ENCODE data around the gene VGLL4. TPM values are rescaled to one million over a fixed set of nuclear protein-coding genes. Genes with fewer than 3 reads are reported as not detected.
A peak's percentile ranks its signal among the peaks of the same experiment; 100 is the strongest.

VGLL4 gene
- total RNA-seq, 2 experiments from 2014 or later = 24.4 to 24.9 TPM

GRCh38 chr3:11555211-11555782 lies 88.4 kb downstream of the VGLL4 start:
- intact Hi-C loops (cut with DNase I, micrococcal nuclease) = loop anchor here in 1 of 2 experiments (5.0 kb wide), 1 partner anchor 87 kb away; the partner anchor contains the start of gene VGLL4
- Mint-ChIP-seq H3K27me3 (no peaks in the 10 kb centered on the region), H3K4me3 (no peak overlapping the region), H3K27ac (no peak overlapping the region), H3K9me3 (ENCODE audit: low read depth) (no peaks in the 10 kb centered on the region), H3K4me1 (peaks cover 8% of the 10 kb centered on the region), H3K36me3 (ENCODE audit: low read depth) (peaks cover 42% of the 10 kb centered on the region)
- DNase-seq (no peak), ATAC-seq (no peak)
- ChIA-PET POLR2A (no interaction called here), CTCF (interaction anchor here (0.8 to 1.4 kb wide), 2 partner anchors 10 to 46 kb away, joined by 3 to 5 read pairs; no protein-coding TSS in a partner anchor)

- Mint-ChIP-seq H3K36me3 (ENCODE audit: low read depth) (peaks cover 37% of the 10 kb centered on the region), H3K27ac (no peak overlapping the region), H3K27me3 (no peaks in the 10 kb centered on the region), H3K4me3 (no peak overlapping the region), H3K4me1 (peaks cover 8% of the 10 kb centered on the region), H3K9me3 (ENCODE audit: low read depth) (no peaks in the 10 kb centered on the region)
- no peak for ATAC-seq
- DNase-seq = no peak
- POLR2A ChIA-PET = no interaction called here
- intact Hi-C loops (cut with DNase I, micrococcal nuclease) = loop anchor here in 1 of 2 experiments (5.0 kb wide), 1 partner anchor 88 kb away; the partner anchor contains the start of gene VGLL4
- CTCF ChIA-PET = interaction anchor here (0.8 to 1.4 kb wide), 2 partner anchors 11 to 47 kb away, joined by 3 to 5 read pairs; no protein-coding TSS in a partner anchor
These were observed 89.0 kb downstream of the VGLL4 start for GRCh38 chr3:11554666-11555065.

- intact Hi-C loops (cut with DNase I, micrococcal nuclease) = no loop called here
- Mint-ChIP-seq H3K9me3 (ENCODE audit: low read depth) (peaks cover 2% of the 10 kb centered on the region), H3K36me3 (ENCODE audit: low read depth) (peaks cover 37% of the 10 kb centered on the region), H3K4me1 (peaks cover 8% of the 10 kb centered on the region), H3K4me3 (no peak overlapping the region), H3K27ac (no peak overlapping the region), H3K27me3 (no peaks in the 10 kb centered on the region)
- DNase-seq = no peak
- ATAC-seq = no peak
- ChIA-PET CTCF (interaction anchor here (0.7 to 1.4 kb wide), 2 partner anchors 11 to 61 kb away, joined by 3 to 5 read pairs; no protein-coding TSS in a partner anchor), POLR2A (no interaction called here)
These were observed 89.5 kb downstream of the VGLL4 start for GRCh38 chr3:11554236-11554610.

DNA sequence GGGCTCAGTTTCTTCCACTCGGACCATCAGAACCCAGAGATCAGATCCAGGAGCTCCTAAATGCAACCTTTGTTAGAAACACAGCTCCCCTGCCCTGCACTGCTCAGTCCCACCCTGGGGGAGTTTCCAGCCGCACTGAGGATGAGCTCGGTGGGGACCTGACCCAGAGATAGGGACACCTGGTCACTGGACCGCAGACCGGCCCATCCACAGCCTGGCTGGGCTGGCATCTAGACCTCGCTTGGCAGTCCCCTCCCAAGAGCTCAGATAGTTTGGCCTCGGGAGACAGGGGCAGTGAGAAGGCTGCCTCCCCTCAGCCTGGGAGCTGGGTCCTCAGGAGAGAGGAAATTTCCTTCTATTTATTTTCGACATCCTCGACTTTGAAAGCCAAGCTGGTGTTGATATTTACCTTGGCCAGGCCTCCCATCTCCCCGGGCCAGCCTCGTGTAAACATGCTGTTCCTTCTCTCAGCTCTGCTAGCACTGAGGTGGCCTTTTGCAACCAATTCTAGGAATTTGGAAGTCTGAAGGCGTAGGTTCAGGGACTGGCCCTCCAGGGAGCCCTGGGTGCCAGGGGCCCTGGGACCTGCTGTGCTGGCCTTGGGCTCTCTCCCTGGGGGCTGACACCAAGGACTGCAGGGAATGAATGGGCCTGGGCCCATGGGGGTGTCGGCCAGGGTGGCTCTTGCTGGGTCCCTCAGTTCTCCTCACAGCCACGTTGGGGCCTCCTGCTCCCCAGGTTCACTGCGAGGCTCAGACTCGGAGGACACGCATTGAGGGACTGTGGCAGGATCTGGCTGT lies 90.1 kb downstream of the VGLL4 start:
- CTCF ChIA-PET = interaction anchor here (0.7 kb wide), 1 partner anchor 62 kb away, joined by 3 read pairs; no protein-coding TSS in a partner anchor
- Mint-ChIP-seq H3K27ac (no peak overlapping the region), H3K36me3 (ENCODE audit: low read depth) (peaks cover 37% of the 10 kb centered on the region), H3K9me3 (ENCODE audit: low read depth) (peaks cover 2% of the 10 kb centered on the region), H3K4me3 (no peak overlapping the region), H3K4me1 (peaks cover 8% of the 10 kb centered on the region), H3K27me3 (no peaks in the 10 kb centered on the region)
- no peak for ATAC-seq
- POLR2A ChIA-PET = no interaction called here
- no peak for DNase-seq
- intact Hi-C loops (cut with DNase I, micrococcal nuclease) = no loop called here

DNA sequence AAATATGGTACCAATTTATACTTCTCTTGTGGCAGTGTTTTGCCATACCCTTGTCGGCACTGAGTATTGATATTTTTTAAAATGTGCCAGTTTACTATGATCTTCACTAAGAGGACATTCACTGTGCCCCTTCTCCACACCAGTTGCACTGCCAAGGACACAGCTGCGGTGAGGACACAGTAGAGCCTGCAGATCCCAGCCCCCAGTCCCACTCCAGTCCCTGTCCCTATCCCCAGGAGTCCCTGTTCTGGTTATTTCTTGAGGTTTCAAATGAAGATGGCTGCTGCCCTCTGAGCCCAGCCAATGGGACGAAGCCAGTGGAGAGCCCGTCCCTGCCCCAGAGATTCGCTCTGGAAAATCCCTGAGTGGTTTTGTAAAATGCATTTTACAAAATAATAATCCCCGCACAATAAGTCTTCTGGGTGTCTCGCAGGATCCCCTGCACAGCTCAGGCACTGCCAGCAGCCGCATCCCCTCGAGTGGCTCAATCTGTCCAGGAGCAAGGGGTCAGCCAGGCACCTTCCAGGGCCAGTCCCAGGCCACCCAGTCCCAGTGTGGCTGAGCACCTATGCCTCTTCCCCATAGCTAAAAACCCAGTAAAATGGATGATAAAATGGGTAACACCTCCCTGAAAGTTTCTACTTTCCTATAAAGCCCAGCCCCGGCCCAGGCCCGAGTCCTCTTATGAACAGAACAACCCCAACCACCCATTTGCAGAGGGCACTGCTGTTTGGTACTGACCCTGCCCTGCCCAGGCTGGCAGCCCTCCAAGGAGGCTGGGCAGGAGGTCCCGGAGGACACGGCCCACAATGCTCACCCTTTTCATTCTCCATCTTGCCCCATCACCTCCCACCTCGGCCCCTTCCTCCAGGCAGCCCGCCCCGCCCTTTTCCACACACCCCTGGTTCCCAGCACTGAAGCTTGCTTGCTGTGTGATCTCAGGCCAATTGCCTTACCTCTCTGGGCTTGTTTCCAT lies 91.1 kb downstream of the VGLL4 start:
- Mint-ChIP-seq H3K4me3 (no peak overlapping the region), H3K27me3 (no peaks in the 10 kb centered on the region), H3K36me3 (ENCODE audit: low read depth) (peaks cover 31% of the 10 kb centered on the region), H3K9me3 (ENCODE audit: low read depth) (peaks cover 2% of the 10 kb centered on the region), H3K27ac (no peak overlapping the region), H3K4me1 (peaks cover 2% of the 10 kb centered on the region)
- ATAC-seq (no peak), DNase-seq (no peak)
- CTCF ChIA-PET = no interaction called here
- POLR2A ChIA-PET = no interaction called here
- intact Hi-C loops (cut with DNase I, micrococcal nuclease) = no loop called here

GRCh38 chr3:11551036-11551435 lies 92.7 kb downstream of the VGLL4 start:
- Mint-ChIP-seq H3K9me3 (ENCODE audit: low read depth) (peaks cover 10% of the 10 kb centered on the region), H3K27ac (no peak overlapping the region), H3K27me3 (no peaks in the 10 kb centered on the region), H3K4me1 (peaks cover 5% of the 10 kb centered on the region), H3K36me3 (ENCODE audit: low read depth) (peaks cover 32% of the 10 kb centered on the region), H3K4me3 (no peak overlapping the region)
- intact Hi-C loops (cut with DNase I, micrococcal nuclease) = no loop called here
- ATAC-seq = no peak
- CTCF ChIA-PET = interaction anchor here (0.6 kb wide), 1 partner anchor 68 kb away, joined by 3 read pairs; no protein-coding TSS in a partner anchor
- POLR2A ChIA-PET = no interaction called here
- no peak for DNase-seq

- no peak for DNase-seq
- intact Hi-C loops (cut with DNase I, micrococcal nuclease) = no loop called here
- CTCF ChIA-PET = no interaction called here
- POLR2A ChIA-PET = no interaction called here
- H3K27me3 Mint-ChIP-seq = no peaks in the 10 kb centered on the region
- H3K9me3 Mint-ChIP-seq (ENCODE audit: low read depth) = peaks cover 10% of the 10 kb centered on the region
- peaks cover 28% of the 10 kb centered on the region for H3K36me3 Mint-ChIP-seq (ENCODE audit: low read depth)
- no peak overlapping the region for H3K27ac Mint-ChIP-seq
- ATAC-seq = no peak
- no peak overlapping the region for H3K4me3 Mint-ChIP-seq
- H3K4me1 Mint-ChIP-seq = peaks cover 5% of the 10 kb centered on the region
These were observed 94.1 kb downstream of the VGLL4 start for GRCh38 chr3:11549580-11550140.

- H3K9me3 Mint-ChIP-seq (ENCODE audit: low read depth) = peaks cover 10% of the 10 kb centered on the region
- ATAC-seq (no peak), DNase-seq (no peak)
- no peak overlapping the region for H3K4me3 Mint-ChIP-seq
- peaks cover 28% of the 10 kb centered on the region for H3K36me3 Mint-ChIP-seq (ENCODE audit: low read depth)
- H3K27ac Mint-ChIP-seq = no peak overlapping the region
- H3K4me1 Mint-ChIP-seq = peaks cover 5% of the 10 kb centered on the region
- no peaks in the 10 kb centered on the region for H3K27me3 Mint-ChIP-seq
- POLR2A ChIA-PET = no interaction called here
- intact Hi-C loops (cut with DNase I, micrococcal nuclease) = no loop called here
- CTCF ChIA-PET = no interaction called here
These were observed 95.0 kb downstream of the VGLL4 start for GRCh38 chr3:11548721-11549131.

DNA sequence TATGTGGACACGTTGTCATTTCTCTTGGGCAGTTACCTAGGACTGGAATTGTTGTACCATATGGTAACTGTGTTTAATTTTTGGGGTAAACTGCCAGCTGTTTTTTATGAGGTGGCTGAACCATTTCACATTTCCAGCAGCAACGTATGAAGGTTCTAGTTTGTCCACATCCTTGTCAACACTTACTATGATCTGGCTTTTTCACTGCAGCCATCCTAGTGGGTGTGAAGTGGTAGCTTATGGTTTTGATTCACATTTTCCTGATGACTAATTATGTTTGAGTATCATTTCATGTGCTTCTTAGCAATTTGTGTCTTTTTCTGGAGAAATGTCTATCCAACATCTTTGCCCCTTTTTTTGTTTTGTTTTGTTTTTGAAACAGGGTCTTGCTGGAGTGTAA lies 96.2 kb downstream of the VGLL4 start:
- ATAC-seq (peak; percentile 57), DNase-seq (no peak)
- CTCF ChIA-PET = no interaction called here
- peaks cover 21% of the 10 kb centered on the region for H3K36me3 Mint-ChIP-seq (ENCODE audit: low read depth)
- no peaks in the 10 kb centered on the region for H3K27me3 Mint-ChIP-seq
- no peak overlapping the region for H3K4me3 Mint-ChIP-seq
- H3K4me1 Mint-ChIP-seq = peaks cover 5% of the 10 kb centered on the region
- intact Hi-C loops (cut with DNase I, micrococcal nuclease) = no loop called here
- H3K27ac Mint-ChIP-seq = no peak overlapping the region
- peaks cover 10% of the 10 kb centered on the region for H3K9me3 Mint-ChIP-seq (ENCODE audit: low read depth)
- POLR2A ChIA-PET = no interaction called here

- ChIA-PET CTCF (no interaction called here), POLR2A (no interaction called here)
- no peak for DNase-seq
- Mint-ChIP-seq H3K4me3 (no peak overlapping the region), H3K36me3 (ENCODE audit: low read depth) (peaks cover 15% of the 10 kb centered on the region), H3K27ac (no peak overlapping the region), H3K9me3 (ENCODE audit: low read depth) (peaks cover 10% of the 10 kb centered on the region), H3K27me3 (no peaks in the 10 kb centered on the region), H3K4me1 (peaks cover 5% of the 10 kb centered on the region)
- no peak for ATAC-seq
- intact Hi-C loops (cut with DNase I, micrococcal nuclease) = no loop called here
These were observed 96.9 kb downstream of the VGLL4 start for GRCh38 chr3:11546657-11547302.
